HG03159 (cell line): ENCODE data around the gene KIF3A.

ENCODE experiments used
- ATAC-seq: cut with Tn5 transposase; IDR thresholded peaks from one replicate; pipeline ENCODE4 v1.9.1; 2021; ENCODE audit warnings: mild to moderate bottlenecking, moderate library complexity; ENCODE audit not compliant: unreplicated experiment

The KIF3A gene

DNA sequence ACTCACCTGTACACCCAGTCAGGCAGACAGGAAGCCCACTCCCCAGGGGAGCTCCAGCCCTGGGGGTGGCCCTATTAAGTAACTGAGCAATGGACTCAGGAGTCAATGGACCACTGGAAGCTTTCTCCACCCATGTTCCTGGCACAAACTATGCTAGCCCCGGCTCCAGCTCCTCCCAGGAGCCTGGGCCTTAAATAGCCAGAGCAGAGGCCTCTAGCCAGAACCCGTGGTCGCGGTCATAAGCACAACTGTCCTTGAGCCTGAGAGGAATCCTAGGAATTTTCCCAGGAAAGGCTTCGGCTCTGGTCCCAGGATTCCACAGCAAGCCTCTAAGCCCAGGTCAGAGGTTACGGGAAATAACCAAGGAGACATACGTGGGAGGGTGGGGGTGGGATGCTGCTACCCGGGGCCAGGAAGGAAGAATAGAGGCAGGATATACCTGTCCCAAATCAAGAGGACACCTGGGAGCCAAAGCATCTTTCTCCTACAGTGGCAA lies 34.2 kb upstream of the KIF3A start:
- no peak for ATAC-seq

DNA sequence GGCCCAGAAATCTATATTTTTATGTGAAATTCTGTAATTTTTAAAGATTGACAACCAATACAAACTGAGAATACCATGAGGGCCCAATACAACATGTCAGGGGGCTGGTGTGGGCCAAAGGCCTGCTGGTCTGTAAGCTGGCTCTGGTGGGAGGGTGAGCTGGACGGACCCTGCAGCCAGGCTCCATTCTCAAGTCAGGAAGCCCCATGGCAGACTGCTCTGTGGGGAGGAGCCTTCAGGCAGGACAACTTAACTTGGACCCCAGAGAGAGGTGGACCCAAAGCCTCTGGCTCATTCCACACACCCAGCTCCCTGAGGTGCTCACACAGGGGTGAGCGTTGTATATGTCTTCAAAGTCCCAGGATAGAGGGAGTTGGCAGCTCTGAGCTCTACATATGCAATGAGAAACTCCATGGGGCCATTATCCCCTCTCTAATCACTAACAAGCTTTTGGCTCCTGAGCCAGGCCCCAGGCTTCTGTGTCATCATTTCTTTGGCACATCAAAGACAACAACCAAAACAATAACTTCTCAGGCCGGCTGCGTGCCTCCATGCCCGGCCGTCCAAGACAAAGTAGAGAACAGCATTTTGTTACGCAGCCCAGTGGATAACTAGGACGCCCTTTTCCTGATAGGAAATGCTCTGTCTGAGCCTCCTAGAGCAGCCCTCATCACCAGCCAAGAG lies 33.3 kb upstream of the KIF3A start:
- no peak for ATAC-seq

DNA sequence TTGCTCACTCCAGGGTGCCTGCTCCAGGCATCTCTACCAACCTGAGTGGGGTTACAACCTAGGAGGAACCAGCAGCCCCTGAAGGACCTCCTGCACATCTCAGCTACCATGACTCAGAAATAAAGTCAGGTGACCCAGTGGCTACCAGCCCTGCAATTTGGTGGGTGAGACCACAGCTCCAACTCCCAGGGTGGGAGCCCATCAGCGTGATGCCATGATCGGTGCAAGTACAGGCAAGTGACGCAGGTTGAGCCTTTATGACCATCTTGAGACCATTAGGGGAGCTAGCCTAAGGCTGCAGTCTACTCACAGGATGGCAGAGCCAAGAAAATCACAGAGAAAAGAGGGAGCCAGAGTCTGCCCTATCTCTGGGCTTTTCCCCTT lies 31.1 kb upstream of the KIF3A start:
- no peak for ATAC-seq

DNA sequence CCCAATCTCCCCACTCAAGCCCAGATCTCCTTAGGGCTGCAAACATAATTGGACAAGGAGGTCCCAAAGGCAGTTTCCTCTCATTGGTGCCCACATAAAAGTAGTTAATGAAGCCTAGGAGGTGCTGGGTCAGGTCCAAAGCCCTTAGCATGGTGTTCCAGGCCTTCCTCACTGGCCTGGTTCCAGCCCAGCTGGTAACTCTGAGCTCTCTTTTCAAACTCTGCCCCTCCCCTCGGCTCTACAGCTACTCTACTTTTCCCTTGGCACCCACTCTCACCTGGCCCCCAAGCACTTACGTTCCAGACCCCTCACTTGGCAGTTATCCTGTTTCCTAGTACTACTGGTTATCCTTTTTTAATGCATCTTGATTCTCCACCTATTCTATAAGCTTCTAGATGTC lies 29.8 kb upstream of the KIF3A start:
- no peak for ATAC-seq

GRCh38 chr5:132766806-132767055 lies 29.4 kb upstream of the KIF3A start:
- ATAC-seq: no peak

- no peak for ATAC-seq
Observed at GRCh38 chr5:132766020-132766805, 28.9 kb upstream of the KIF3A start.

DNA sequence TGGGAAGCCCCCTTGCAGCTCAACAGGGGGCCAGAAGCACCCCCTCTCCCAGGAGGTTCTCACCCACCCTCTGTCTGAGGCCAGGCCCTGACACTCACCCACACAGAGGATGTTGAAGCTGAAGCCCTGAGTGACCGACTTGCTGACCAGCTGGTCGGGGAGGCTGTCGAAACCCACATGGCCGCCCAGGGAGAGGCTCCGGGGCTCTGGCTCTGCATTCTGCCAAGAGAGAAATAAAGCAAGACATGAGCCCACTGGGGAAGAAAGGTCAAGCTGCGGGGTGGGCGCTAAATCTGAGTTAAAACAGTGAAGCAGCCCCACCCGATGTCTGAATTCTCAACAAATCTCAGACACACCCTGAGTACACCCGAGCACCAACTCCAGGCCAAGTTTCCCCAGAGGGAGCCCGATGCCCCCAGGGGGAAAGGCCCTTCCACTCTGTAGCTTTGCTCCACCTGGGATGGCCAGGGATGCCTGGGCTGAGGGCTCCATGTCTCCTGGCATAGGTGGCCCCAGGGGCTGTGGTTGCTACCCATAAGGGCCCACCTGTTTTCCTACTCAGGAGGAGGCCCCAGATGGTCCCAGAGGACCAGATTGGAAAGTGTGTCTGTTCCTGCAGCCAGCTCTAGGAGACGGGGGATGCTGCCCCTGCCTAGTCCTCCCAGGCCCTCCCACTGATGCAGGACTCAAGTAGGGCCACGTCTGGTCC lies 28.1 kb upstream of the KIF3A start:
- ATAC-seq: no peak

GRCh38 chr5:132764671-132765238 lies 27.4 kb upstream of the KIF3A start:
- no peak for ATAC-seq

GRCh38 chr5:132764051-132764450 lies 26.7 kb upstream of the KIF3A start:
- ATAC-seq: no peak

- no peak for ATAC-seq
Observed at GRCh38 chr5:132763181-132764036, 26.1 kb upstream of the KIF3A start.

- ATAC-seq: no peak
Observed at GRCh38 chr5:132762246-132763000, 25.1 kb upstream of the KIF3A start.

DNA sequence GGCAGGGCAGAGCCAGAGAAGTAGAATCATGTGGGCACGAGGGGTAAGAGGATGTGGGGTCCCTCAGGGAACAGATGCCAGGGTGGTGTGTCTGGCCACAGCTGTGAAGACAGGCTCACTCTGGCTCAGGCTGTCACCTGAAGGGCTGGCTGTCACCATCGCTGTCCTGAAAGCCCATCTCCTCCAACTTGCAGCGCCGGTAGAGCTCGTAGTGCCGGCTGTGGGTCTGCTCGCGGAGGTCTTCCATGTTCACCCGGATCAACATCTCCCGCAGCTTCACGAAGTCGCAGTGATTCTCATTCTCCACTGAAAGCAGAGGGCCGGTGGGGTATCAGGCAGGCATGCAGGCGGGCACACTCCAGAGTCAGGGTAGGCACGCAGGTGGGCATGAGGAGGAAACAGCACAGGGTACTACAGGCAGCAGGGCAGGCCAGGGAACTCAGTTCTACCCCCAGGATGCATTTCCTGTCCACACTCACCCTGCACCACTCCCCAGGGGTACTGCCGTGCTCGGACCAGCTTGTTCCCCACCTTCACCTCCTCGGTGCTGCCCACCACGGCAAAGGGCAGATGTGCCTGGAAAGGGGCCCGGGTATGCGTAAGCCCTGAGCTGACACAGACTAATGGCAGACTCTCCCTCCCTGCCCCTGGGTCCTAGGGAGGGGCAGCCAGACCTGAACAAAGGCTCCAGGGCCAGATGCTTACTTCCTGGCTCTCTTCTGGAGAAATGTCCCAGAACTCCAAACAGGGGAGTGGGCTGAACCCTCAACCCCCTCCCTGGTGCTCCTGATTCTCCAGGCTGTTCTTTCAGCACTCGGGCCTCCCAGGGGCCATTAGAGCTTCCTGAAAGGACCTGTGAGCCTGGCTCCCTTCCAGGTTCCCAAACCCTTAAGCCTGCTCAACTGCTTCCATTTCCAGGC lies 24.2 kb upstream of the KIF3A start:
- no peak for ATAC-seq

DNA sequence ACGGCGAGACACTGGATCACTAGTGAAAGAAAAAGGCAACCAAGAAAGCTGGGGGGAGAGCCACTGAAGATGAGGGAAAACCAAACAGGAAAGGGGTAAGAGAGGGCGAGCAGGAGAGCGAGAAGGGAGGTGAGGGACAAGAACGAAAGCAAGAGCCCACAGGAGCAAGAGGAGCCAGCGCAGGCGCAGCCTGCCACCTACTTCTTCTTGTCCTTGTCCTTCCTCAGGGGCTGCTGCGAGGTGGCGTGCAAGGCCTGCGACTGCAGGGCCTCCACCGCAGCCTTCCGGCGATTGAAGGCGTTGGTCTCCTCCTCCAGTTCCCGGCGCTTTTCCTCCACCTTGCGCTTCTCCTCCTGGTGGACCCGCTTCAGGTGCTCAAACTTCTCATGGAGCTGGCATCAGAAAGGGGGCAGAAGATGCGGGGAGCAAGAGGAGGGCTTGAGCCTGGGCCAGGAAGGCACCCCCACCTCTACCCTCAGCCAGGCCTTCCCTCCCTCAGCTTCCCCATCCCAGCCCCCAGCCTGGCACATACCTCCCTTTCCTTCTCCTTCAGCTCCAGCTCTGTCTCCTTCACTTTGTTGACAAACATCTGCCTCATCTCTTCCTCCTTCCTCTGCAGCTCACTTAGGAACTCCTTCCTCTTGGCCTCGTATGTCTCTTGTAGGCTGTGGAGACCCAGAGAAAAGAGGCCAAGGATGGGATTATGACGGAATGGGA lies 23.4 kb upstream of the KIF3A start:
- ATAC-seq: no peak

- no peak for ATAC-seq
Observed at GRCh38 chr5:132760049-132760420, 22.7 kb upstream of the KIF3A start.

- no peak for ATAC-seq
Observed at GRCh38 chr5:132759114-132760048, 22.0 kb upstream of the KIF3A start.

- no peak for ATAC-seq
Observed at GRCh38 chr5:132758451-132758850, 21.1 kb upstream of the KIF3A start.

DNA sequence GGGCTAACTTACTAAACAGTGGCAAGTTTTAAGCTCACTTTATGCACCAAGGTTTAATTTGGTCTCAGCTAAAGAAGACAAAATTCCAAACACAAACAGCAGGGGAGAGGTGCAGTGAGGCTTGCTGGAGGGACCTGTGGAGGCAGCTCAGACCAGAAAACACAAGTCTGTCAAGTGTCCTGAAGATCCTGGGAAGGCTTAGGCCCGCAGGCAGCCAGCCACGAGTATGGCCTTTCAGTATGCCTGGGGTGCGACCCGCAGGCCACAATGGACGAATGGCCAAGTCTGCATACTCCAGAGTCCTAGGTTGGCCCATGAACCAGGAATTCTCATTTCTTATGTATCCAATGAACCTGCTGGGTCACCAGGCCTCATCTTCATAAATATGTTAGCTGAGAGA lies 19.2 kb upstream of the KIF3A start:
- ATAC-seq: no peak
